ENCODE measurements around the gene GALNT18.

GALNT18 gene

GRCh38 chr11:11513422-11513821 is 108.4 kb downstream of the GALNT18 start:
- TF ChIP-seq CTCF (IDR thresholded peaks at IDR 0.05; ENCODE audit: low read depth, low read length, missing control alignments), result no peak
- H3K4me3 ChIP-seq (replicated peaks; ENCODE audit: low read depth, low read length), result no peak overlapping the region
- no peak for DNase-seq (ENCODE audit: extremely low read depth, low read depth)

- no peak for DNase-seq (ENCODE audit: extremely low read depth, low read depth)
- H3K4me3 ChIP-seq (replicated peaks; ENCODE audit: low read depth, low read length), result no peak overlapping the region
- TF ChIP-seq CTCF (IDR thresholded peaks at IDR 0.05; ENCODE audit: low read depth, low read length, missing control alignments), result no peak
These were observed 108.9 kb downstream of the GALNT18 start for GRCh38 chr11:11512929-11513328.

GRCh38 chr11:11512502-11512901 is 109.3 kb downstream of the GALNT18 start:
- TF ChIP-seq CTCF (IDR thresholded peaks at IDR 0.05; ENCODE audit: low read depth, low read length, missing control alignments), result no peak
- no peak overlapping the region for H3K4me3 ChIP-seq (replicated peaks; ENCODE audit: low read depth, low read length)
- no peak for DNase-seq (ENCODE audit: extremely low read depth, low read depth)

GRCh38 chr11:11512090-11512489 is 109.7 kb downstream of the GALNT18 start:
- H3K4me3 ChIP-seq (replicated peaks; ENCODE audit: low read depth, low read length), result no peak overlapping the region
- no peak for TF ChIP-seq CTCF (IDR thresholded peaks at IDR 0.05; ENCODE audit: low read depth, low read length, missing control alignments)
- DNase-seq (ENCODE audit: extremely low read depth, low read depth), result no peak

GRCh38 chr11:11510939-11511338 is 110.9 kb downstream of the GALNT18 start:
- DNase-seq (ENCODE audit: extremely low read depth, low read depth), result no peak
- TF ChIP-seq CTCF (IDR thresholded peaks at IDR 0.05; ENCODE audit: low read depth, low read length, missing control alignments), result no peak
- no peak overlapping the region for H3K4me3 ChIP-seq (replicated peaks; ENCODE audit: low read depth, low read length)

GRCh38 chr11:11505692-11506091 is 116.1 kb downstream of the GALNT18 start:
- no peak for TF ChIP-seq CTCF (IDR thresholded peaks at IDR 0.05; ENCODE audit: low read depth, low read length, missing control alignments)
- DNase-seq (ENCODE audit: extremely low read depth, low read depth), result no peak
- no peak overlapping the region for H3K4me3 ChIP-seq (replicated peaks; ENCODE audit: low read depth, low read length)

GRCh38 chr11:11505190-11505589 is 116.6 kb downstream of the GALNT18 start:
- no peak for TF ChIP-seq CTCF (IDR thresholded peaks at IDR 0.05; ENCODE audit: low read depth, low read length, missing control alignments)
- no peak for DNase-seq (ENCODE audit: extremely low read depth, low read depth)

More at GRCh38 chr11:11505190-11505589, 116.6 kb downstream of the GALNT18 start:
- no peak overlapping the region for H3K4me3 ChIP-seq (replicated peaks; ENCODE audit: low read depth, low read length)

All from HFF-Myc (cell line).